H1 (cell line): ENCODE data around the gene PLCH2. TPM values are rescaled to one million over a fixed set of nuclear protein-coding genes. Genes with fewer than 3 reads are reported as not detected.

Source experiments
- SUZ12 ChIP-seq: fragments of 200-600 bp; sonication (generic); IDR thresholded peaks from 2 replicates; pipeline ENCODE4 v1.6.1; 2012; ENCODE audit warnings: mild to moderate bottlenecking, inconsistent platforms, low read length, moderate library complexity, mixed read lengths
- polyA plus RNA-seq, 7 experiments: library from polyadenylated mRNA; depleted of rRNA in 3 of 7; stranded (reverse) in 5 of 7; unstranded in 2 of 7; fragments of >200 nt in 5 of 7; fragments of 200-250 nt in 2 of 7; gene quantifications; 1 replicate in 5 of 7; 2 replicates in 1 of 7; 4 replicates in 1 of 7; pipeline versions ENCODE4 v1.2.1 to v1.2.3, GENCODE V29; 2011 to 2013; ENCODE audit warnings: missing spikeins in 2 of 7, mixed read lengths in 2 of 7
- total RNA-seq: library from RNA; stranded (reverse); fragmentation: NEBNext Ultra II Directional; extraction: Animal tissue kit (Norgen Biotek cat#: 25700); gene quantifications from 2 replicates; pipeline ENCODE4 v1.2.1, GENCODE V29; 2021

The PLCH2 gene
- total and polyA plus RNA-seq, 2 of the 8 experiments (the other 6 are each of a cell fraction or from before 2014, with no cell fraction given) = 0.14 to 0.19 TPM

GRCh38 chr1:2523191-2523890 lies 47.3 kb downstream of the PLCH2 start (continued):
- no peak for TF ChIP-seq SUZ12
